Fibroblast of peridontal ligament (primary cell): ENCODE measurements around the gene PISD.

Source experiments
- DNase-seq: peaks from one replicate; pipeline ENCODE4 v3.0.0-alpha.2; 2010; ENCODE audit errors: extremely low read depth

PISD gene

GRCh38 chr22:31625661-31626426, 36.2 kb downstream of the PISD start:
- no peak for DNase-seq

- DNase-seq, result no peak
These were observed 36.8 kb downstream of the PISD start for GRCh38 chr22:31625257-31625640.

- no peak for DNase-seq
These were observed 38.3 kb downstream of the PISD start for GRCh38 chr22:31623592-31624304.

- DNase-seq, result no peak
These were observed 39.0 kb downstream of the PISD start for GRCh38 chr22:31622980-31623379.

- DNase-seq, result no peak
These were observed 40.4 kb downstream of the PISD start for GRCh38 chr22:31621507-31622124.

DNA sequence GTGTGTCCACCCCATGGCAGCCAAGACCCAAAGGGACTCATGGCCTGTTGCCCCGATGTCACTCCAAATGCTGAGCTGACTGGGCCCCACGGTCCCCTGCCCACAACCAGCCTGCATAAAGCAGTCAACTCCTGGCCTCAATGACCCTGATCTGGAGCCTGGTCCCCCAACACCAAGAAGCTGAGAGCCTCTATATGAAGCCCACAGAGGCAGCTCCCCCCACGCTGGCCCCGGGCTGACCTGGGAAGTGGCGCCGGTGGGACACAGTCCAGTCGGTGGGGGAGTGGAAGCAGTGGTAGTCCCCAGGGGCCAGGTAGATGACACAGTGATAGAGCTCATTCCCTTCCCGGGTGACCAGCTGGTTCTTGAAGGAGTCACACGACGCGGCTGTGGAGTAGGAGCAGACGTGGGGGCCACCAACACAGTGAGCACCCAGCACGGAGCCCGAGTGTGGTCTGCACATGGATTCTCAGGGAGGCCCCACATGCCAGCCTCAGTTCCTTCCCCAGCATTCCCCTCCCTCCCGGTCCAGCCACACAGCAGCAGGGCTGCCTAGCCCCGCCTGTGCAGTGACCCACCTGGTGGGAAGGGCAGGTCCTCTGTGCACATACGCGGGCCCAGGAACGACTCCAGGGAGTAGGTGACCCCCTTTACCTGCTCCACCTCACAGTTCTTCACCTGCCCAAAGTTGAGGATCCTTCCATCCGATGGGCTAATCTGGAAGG, 41.1 kb downstream of the PISD start:
- DNase-seq, result no peak

- DNase-seq, result no peak
These were observed 42.3 kb downstream of the PISD start for GRCh38 chr22:31619611-31620300.

GRCh38 chr22:31618471-31619176, 43.4 kb downstream of the PISD start:
- DNase-seq, result no peak

- no peak for DNase-seq
These were observed 44.0 kb downstream of the PISD start for GRCh38 chr22:31618057-31618456.

GRCh38 chr22:31616315-31616980, 45.6 kb downstream of the PISD start:
- no peak for DNase-seq

- no peak for DNase-seq
These were observed 46.1 kb downstream of the PISD start for GRCh38 chr22:31615940-31616314.

DNA sequence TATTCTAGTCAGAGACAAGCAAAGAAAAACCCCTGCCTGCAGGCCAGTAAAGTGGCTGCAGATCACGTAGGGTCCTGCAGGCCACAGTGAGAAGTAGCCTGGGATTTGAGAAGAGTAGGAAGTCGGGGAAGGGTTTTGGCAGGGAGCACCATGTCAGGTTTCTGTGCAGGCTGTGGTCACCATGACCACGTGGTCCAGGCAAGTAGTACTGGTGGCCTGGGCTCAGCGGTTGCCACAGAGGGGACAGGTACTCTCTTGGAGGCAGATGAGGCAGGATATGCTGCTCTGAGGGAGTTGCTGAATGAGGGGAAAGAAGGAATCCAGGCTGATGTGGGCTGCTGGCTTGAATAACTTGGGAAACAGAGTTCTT, 46.5 kb downstream of the PISD start:
- DNase-seq, result no peak

GRCh38 chr22:31614781-31615490, 47.1 kb downstream of the PISD start:
- no peak for DNase-seq

GRCh38 chr22:31613904-31614296, 48.1 kb downstream of the PISD start:
- no peak for DNase-seq

- DNase-seq, result no peak
These were observed 48.6 kb downstream of the PISD start for GRCh38 chr22:31613286-31613903.

- no peak for DNase-seq
These were observed 49.1 kb downstream of the PISD start for GRCh38 chr22:31612891-31613285.

- no peak for DNase-seq
These were observed 50.8 kb downstream of the PISD start for GRCh38 chr22:31611061-31611760.

DNA sequence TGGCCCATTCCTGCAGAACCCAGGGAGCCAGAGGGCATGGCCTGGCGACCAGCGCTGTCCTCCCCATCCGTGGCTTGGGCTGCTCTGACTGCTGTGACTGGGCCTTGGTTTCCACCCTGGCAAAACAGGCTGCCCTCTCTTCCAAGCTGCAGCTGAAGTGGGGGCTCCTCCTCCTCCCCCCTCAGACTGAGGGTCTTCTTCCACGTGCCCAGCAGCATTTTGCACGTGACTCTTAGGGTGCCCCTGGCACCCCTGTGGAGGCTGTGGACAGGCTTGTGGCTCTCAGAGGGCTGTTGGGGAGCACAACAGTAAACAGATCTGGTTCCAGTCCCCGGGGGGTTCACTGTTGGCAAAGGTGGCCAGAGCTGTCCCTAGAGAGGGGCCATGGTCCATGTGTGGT, 51.4 kb downstream of the PISD start:
- no peak for DNase-seq

DNA sequence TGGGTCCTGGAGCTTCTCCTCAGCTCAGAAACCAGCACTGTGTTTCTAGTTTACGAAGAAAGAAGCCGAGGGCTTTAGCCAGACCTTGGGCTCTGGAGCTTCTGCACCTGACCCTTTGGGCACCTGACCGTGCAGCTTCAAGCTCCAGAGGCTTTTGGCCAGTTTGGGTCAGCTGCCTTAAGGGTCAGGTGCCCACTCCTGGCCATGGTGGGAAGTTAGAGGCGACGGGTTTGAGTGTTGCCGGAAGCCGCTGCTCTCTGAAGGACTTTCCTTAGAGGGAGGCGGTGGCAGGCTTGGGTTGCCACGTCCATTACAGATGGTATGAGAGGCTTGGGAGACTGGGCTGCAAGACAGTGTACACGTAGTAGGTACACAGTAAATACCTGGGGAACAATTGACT, 52.3 kb downstream of the PISD start:
- no peak for DNase-seq
